ENCODE results near the gene MCM8. TPM values are rescaled to one million over a fixed set of nuclear protein-coding genes. Genes with fewer than 3 reads are reported as not detected.

Gene MCM8
- total RNA-seq: 2.6 and 3.7 TPM in 2 replicates

GRCh38 chr20:5950271-5951031 is at the start of gene MCM8, which contains the start of gene TRMT6:
MCM8 (plus strand) TSS chr20:5950652; CDS start chr20:5952016, 1,364 bp downstream.
TRMT6 (minus strand) TSS chr20:5950533; CDS start chr20:5950405, 128 bp downstream.

Other genes with a start within 250 kb of the MCM8 start
- 1.4 and 6.8 TPM in 2 replicates for gene SHLD1, start 200.3 kb upstream of the MCM8 start, total RNA-seq
- 0.09 and 0.12 TPM in 2 replicates for gene CHGB, start 39.1 kb upstream of the MCM8 start, total RNA-seq
- gene TRMT6, start 119 bp upstream of the MCM8 start, total RNA-seq: 2.9 and 8.6 TPM in 2 replicates
- gene CRLS1, start 55.5 kb downstream of the MCM8 start, total RNA-seq: 32.3 and 35.6 TPM in 2 replicates
- gene LRRN4, start 103.4 kb downstream of the MCM8 start, total RNA-seq: 1.0 and 12.4 TPM in 2 replicates
- gene FERMT1, start 172.4 kb downstream of the MCM8 start, total RNA-seq: 3.7 and 4.2 TPM in 2 replicates